Activated T-cell treated with anti-CD3 and anti-CD28 coated beads for 48 hours (primary cell): ENCODE results near the gene AUTS2.

Source experiments
- DNase-seq: peaks from one replicate; pipeline ENCODE4 v3.0.0-alpha.2; 2020; ENCODE audit warnings: low read depth

Gene AUTS2

GRCh38 chr7:70463352-70463938 is 865.2 kb downstream of the AUTS2 start:
- DNase-seq, result no peak

GRCh38 chr7:70466725-70467364 is 868.6 kb downstream of the AUTS2 start:
- no peak for DNase-seq

GRCh38 chr7:70470746-70471145 is 872.5 kb downstream of the AUTS2 start:
- DNase-seq, result no peak

GRCh38 chr7:70472601-70473237 is 874.4 kb downstream of the AUTS2 start:
- no peak for DNase-seq

- no peak for DNase-seq
Observed at GRCh38 chr7:70474639-70475234, 876.5 kb downstream of the AUTS2 start.

- no peak for DNase-seq
Observed at GRCh38 chr7:70477036-70478010, 879.0 kb downstream of the AUTS2 start.

GRCh38 chr7:70479153-70480021 is 881.1 kb downstream of the AUTS2 start:
- DNase-seq, result no peak

GRCh38 chr7:70480927-70481569 is 882.8 kb downstream of the AUTS2 start:
- no peak for DNase-seq

GRCh38 chr7:70481570-70482123 is 883.4 kb downstream of the AUTS2 start:
- DNase-seq, result no peak

GRCh38 chr7:70484255-70484654 is 886.0 kb downstream of the AUTS2 start:
- DNase-seq, result no peak

GRCh38 chr7:70486977-70487376 is 888.7 kb downstream of the AUTS2 start:
- no peak for DNase-seq

GRCh38 chr7:70487428-70487827 is 889.2 kb downstream of the AUTS2 start:
- no peak for DNase-seq

- DNase-seq, result no peak
Observed at GRCh38 chr7:70487886-70488285, 889.6 kb downstream of the AUTS2 start.

GRCh38 chr7:70489813-70490212 is 891.5 kb downstream of the AUTS2 start:
- no peak for DNase-seq

GRCh38 chr7:70492625-70493024 is 894.4 kb downstream of the AUTS2 start:
- DNase-seq, result no peak

GRCh38 chr7:70494225-70495032 is 896.2 kb downstream of the AUTS2 start:
- DNase-seq, result no peak

GRCh38 chr7:70495033-70495376 is 896.7 kb downstream of the AUTS2 start:
- DNase-seq, result no peak

- no peak for DNase-seq
Observed at GRCh38 chr7:70497793-70498192, 899.5 kb downstream of the AUTS2 start.

GRCh38 chr7:70498232-70498992 is 900.1 kb downstream of the AUTS2 start:
- no peak for DNase-seq
